ENCODE measurements around the gene PREX1.

GRCh38 chr20:48687117-48687800 is 140.5 kb downstream of the PREX1 start:
- TF ChIP-seq, protein P1, sequence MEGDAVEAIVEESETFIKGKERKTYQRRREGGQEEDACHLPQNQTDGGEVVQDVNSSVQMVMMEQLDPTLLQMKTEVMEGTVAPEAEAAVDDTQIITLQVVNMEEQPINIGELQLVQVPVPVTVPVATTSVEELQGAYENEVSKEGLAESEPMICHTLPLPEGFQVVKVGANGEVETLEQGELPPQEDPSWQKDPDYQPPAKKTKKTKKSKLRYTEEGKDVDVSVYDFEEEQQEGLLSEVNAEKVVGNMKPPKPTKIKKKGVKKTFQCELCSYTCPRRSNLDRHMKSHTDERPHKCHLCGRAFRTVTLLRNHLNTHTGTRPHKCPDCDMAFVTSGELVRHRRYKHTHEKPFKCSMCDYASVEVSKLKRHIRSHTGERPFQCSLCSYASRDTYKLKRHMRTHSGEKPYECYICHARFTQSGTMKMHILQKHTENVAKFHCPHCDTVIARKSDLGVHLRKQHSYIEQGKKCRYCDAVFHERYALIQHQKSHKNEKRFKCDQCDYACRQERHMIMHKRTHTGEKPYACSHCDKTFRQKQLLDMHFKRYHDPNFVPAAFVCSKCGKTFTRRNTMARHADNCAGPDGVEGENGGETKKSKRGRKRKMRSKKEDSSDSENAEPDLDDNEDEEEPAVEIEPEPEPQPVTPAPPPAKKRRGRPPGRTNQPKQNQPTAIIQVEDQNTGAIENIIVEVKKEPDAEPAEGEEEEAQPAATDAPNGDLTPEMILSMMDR (IDR thresholded peaks at IDR 0.05; ENCODE audit: low read depth, low read length), result no peak
- no peak for TF ChIP-seq POLR2A (IDR thresholded peaks at IDR 0.05; ENCODE audit: extremely low read depth, insufficient read length)
- TF ChIP-seq, protein P2, sequence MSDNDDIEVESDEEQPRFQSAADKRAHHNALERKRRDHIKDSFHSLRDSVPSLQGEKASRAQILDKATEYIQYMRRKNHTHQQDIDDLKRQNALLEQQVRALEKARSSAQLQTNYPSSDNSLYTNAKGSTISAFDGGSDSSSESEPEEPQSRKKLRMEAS (IDR thresholded peaks at IDR 0.05; ENCODE audit: low read depth, low read length), result no peak
